PC-9 (cell line): Measurements from ENCODE around the gene MINPP1. TPM values are rescaled to one million over a fixed set of nuclear protein-coding genes. Genes with fewer than 3 reads are reported as not detected.
"Not testable (repeated sequence)": the region's sequence is repeated elsewhere in the genome, so short reads cannot be mapped to it uniquely, and the experiment has no call there.

Source experiments
- Bru-seq: library from RNA; stranded (reverse); fragments of 400-500 nt; gene quantifications from one replicate; lab custom pipeline; 2021; lab: Mats Ljungman, UMichigan
- BruChase-seq, 2 experiments: library from RNA; stranded (reverse); fragments of 400-500 nt; gene quantifications; one replicate each; lab custom pipeline; 2021; lab: Mats Ljungman, UMichigan
- BruUV-seq: library from RNA; stranded (reverse); fragments of 400-500 nt; replicated peaks from 2 replicates; lab custom pipeline; 2021; lab: Mats Ljungman, UMichigan
- CTCF ChIA-PET: fragments of 300-600 bp; sonication (Branson Sonifier 250); formaldehyde crosslinking; loops from one replicate; lab custom pipeline; 2022; ENCODE audit warnings: antibody characterized with exemption; lab: Charles Lee
- POLR2A ChIA-PET: fragments of 300-600 bp; sonication (Branson Sonifier 250); formaldehyde crosslinking; loops from one replicate; lab custom pipeline; 2022; ENCODE audit warnings: antibody characterized with exemption; ENCODE audit not compliant: unreplicated experiment; lab: Charles Lee
- DNase-seq, 2 experiments: peaks; one replicate each; pipeline versions ENCODE4 v3.0.0 to v3.0.0-alpha.2; 2015 to 2022; ENCODE audit warnings: mixed read lengths in 1 of 2
- H2AFZ ChIP-seq: fragments of 200-600 bp; sonication (generic); 2 replicates; pipeline ENCODE4 v1.8.1; 2017; ENCODE audit warnings: antibody characterized with exemption
- H3F3A ChIP-seq: fragments of 200-600 bp; sonication (generic); 2 replicates; pipeline ENCODE4 v1.8.1; 2017; ENCODE audit warnings: antibody characterized with exemption, mild to moderate bottlenecking, low read depth; ENCODE audit not compliant: insufficient read depth
- H3K27ac ChIP-seq: fragments of 200-600 bp; sonication (generic); 2 replicates; pipeline ENCODE4 v1.6.1; 2016; ENCODE audit warnings: mixed run types
- H3K27me3 ChIP-seq: fragments of 200-600 bp; sonication (generic); 2 replicates; pipeline ENCODE4 v1.6.1; 2016; ENCODE audit warnings: low read depth, mixed run types; ENCODE audit not compliant: insufficient read depth
- H3K36me3 ChIP-seq: fragments of 200-600 bp; sonication (generic); 2 replicates; pipeline ENCODE4 v1.6.1; 2016; ENCODE audit warnings: low read depth, mixed run types
- H3K4me1 ChIP-seq: fragments of 200-600 bp; sonication (generic); replicated peaks from 2 replicates; pipeline ENCODE4 v1.6.1; 2016; ENCODE audit warnings: mixed run types; ENCODE audit not compliant: insufficient read depth
- H3K4me2 ChIP-seq: fragments of 200-600 bp; sonication (generic); 2 replicates; pipeline ENCODE4 v1.6.1; 2017; ENCODE audit warnings: mixed run types
- H3K4me3 ChIP-seq: fragments of 200-600 bp; sonication (generic); 2 replicates; pipeline ENCODE4 v1.6.1; 2016; ENCODE audit warnings: mixed run types
- H3K79me2 ChIP-seq: fragments of 200-600 bp; sonication (generic); 2 replicates; pipeline ENCODE4 v1.6.1; 2017; ENCODE audit warnings: low read depth, mixed run types
- H3K9me2 ChIP-seq: fragments of 200-600 bp; sonication (generic); 2 replicates; pipeline ENCODE4 v1.8.1; 2017; ENCODE audit warnings: mild to moderate bottlenecking; ENCODE audit not compliant: insufficient read depth
- H3K9me3 ChIP-seq: fragments of 200-600 bp; sonication (generic); 2 replicates; pipeline ENCODE4 v1.8.1; 2016; ENCODE audit warnings: low read depth; ENCODE audit not compliant: insufficient read depth
- H4K20me1 ChIP-seq: fragments of 200-600 bp; sonication (generic); 2 replicates; pipeline ENCODE4 v1.8.1; 2017; ENCODE audit not compliant: insufficient read depth
- CTCF ChIP-seq: fragments of 200-600 bp; sonication (generic); conservative IDR thresholded peaks from 2 replicates; pipeline ENCODE4 v1.6.1; 2017; ENCODE audit warnings: mixed run types, antibody characterized with exemption, mild to moderate bottlenecking, moderate library complexity
- EZH2 ChIP-seq: fragments of 200-600 bp; sonication (generic); IDR thresholded peaks from 2 replicates; pipeline ENCODE4 v1.8.0; 2017; ENCODE audit warnings: antibody characterized with exemption, low read depth
- intact Hi-C: fragments of 100-400 bp; cut with micrococcal nuclease; formaldehyde crosslinking; loops from one replicate; pipeline ENCODE4 v1.10.0; 2022; ENCODE audit not compliant: unreplicated experiment
- long read RNA-seq: library from polyadenylated mRNA; stranded (forward); transcript quantifications from one replicate; pipeline ENCODE4 v2.0.0, GENCODE V29; 2022
- total RNA-seq: library from RNA; stranded (reverse); gene quantifications from 2 replicates; pipeline ENCODE4 v1.2.3, GENCODE V29; 2021

MINPP1 gene
- 14.4 and 17.0 TPM in 2 replicates for total RNA-seq
- Bru-seq, nascent RNA: percentile 62 among the genes with signal in this experiment
- percentile 60 among the genes with signal in this experiment for BruChase-seq, experiment 1, labeled RNA remaining after a 2-hour chase
- percentile 58 among the genes with signal in this experiment for BruChase-seq, experiment 2, labeled RNA remaining after a 6-hour chase
- long read RNA-seq, transcript MINPP1-202 (5 exons, 2,415 nt): major isoform, 56 of 59 reads
- long read RNA-seq, partial matches to known transcripts: 2 of 59 reads
- long read RNA-seq, other reads (novel, unspliced or antisense): 1 of 59 reads

- no peaks in the 10 kb centered on the region for H3K9me2 ChIP-seq
- TF ChIP-seq CTCF (no peak), EZH2 (no peak)
- H3K4me3 ChIP-seq: peak within 1 kb of the TSS; percentile 92
- H3K27me3 ChIP-seq: no peaks in the 10 kb centered on the region
- peak within 1 kb of the TSS; percentile 99 for H2AFZ ChIP-seq
- intact Hi-C loops: no loop called here
- H3K4me1 ChIP-seq: peaks cover 24% of the 10 kb centered on the region
- ChIA-PET POLR2A (interaction anchor here (0.6 kb wide), 1 partner anchor 171 kb away, joined by 3 read pairs; no protein-coding TSS in a partner anchor), CTCF (interaction anchor here (0.6 kb wide), 1 partner anchor 975 kb away, joined by 3 read pairs; no protein-coding TSS in a partner anchor)
- H3K9me3 ChIP-seq: no peaks in the 10 kb centered on the region
- H4K20me1 ChIP-seq: no peaks in the 10 kb centered on the region; the same call in 1 of the 2 replicates
- peak within 1 kb of the TSS; percentile 95 for H3K4me2 ChIP-seq
- H3K27ac ChIP-seq: peak within 1 kb of the TSS; percentile 35; the same call in 1 of the 2 replicates
- no TSS peak for BruUV-seq
- DNase-seq: peak; percentile 60 to 72
- H3K36me3 ChIP-seq: peaks cover 8% of the 10 kb centered on the region; the same call in 1 of the 2 replicates
- peaks cover 35% of the 10 kb centered on the region for H3K79me2 ChIP-seq
- peaks cover 4% of the 10 kb centered on the region; the same call in 1 of the 2 replicates for H3F3A ChIP-seq
Measured at GRCh38 chr10:87504640-87505365, at the start of gene MINPP1. Gene MINPP1 (plus strand): TSS chr10:87504893. CDS start chr10:87504916, 23 bp downstream.

- H3K27me3 ChIP-seq, H4K20me1 ChIP-seq, H3K9me3 ChIP-seq, H2AFZ ChIP-seq, H3K4me3 ChIP-seq, H3K4me1 ChIP-seq, H3K36me3 ChIP-seq, POLR2A ChIA-PET, H3K9me2 ChIP-seq, H3F3A ChIP-seq, H3K4me2 ChIP-seq, BruUV-seq, DNase-seq, H3K27ac ChIP-seq, CTCF ChIA-PET, H3K79me2 ChIP-seq, intact Hi-C loops: not testable (repeated sequence)
Measured at GRCh38 chr10:87456586-87457220, 48.0 kb upstream of the MINPP1 start.

- H3K36me3 ChIP-seq, H3K4me3 ChIP-seq, H3K9me2 ChIP-seq, H3F3A ChIP-seq, CTCF ChIA-PET, DNase-seq, H3K27me3 ChIP-seq, intact Hi-C loops, BruUV-seq, H3K4me1 ChIP-seq, POLR2A ChIA-PET, H3K9me3 ChIP-seq, H3K27ac ChIP-seq, H4K20me1 ChIP-seq, H3K79me2 ChIP-seq, H3K4me2 ChIP-seq, H2AFZ ChIP-seq: not testable (repeated sequence)
Measured at GRCh38 chr10:87461751-87462150, 42.9 kb upstream of the MINPP1 start.

- H3K4me2 ChIP-seq, H3K4me3 ChIP-seq, intact Hi-C loops, H3K36me3 ChIP-seq, H3K79me2 ChIP-seq, H4K20me1 ChIP-seq, DNase-seq, H3K9me2 ChIP-seq, H3K9me3 ChIP-seq, H3K27ac ChIP-seq, H3K4me1 ChIP-seq, CTCF ChIA-PET, POLR2A ChIA-PET, H3K27me3 ChIP-seq, BruUV-seq, H2AFZ ChIP-seq, H3F3A ChIP-seq: not testable (repeated sequence)
Measured at GRCh38 chr10:87466849-87467248, 37.8 kb upstream of the MINPP1 start.

- H2AFZ ChIP-seq, H3F3A ChIP-seq, H4K20me1 ChIP-seq, H3K36me3 ChIP-seq, H3K27me3 ChIP-seq, H3K27ac ChIP-seq, H3K9me3 ChIP-seq, H3K4me3 ChIP-seq, H3K9me2 ChIP-seq, POLR2A ChIA-PET, intact Hi-C loops, CTCF ChIA-PET, H3K79me2 ChIP-seq, H3K4me2 ChIP-seq, H3K4me1 ChIP-seq, BruUV-seq: not testable (repeated sequence)
- peak in 1 of 2 experiments; percentile 71 for DNase-seq
Measured at GRCh38 chr10:87488733-87489132, 16.0 kb upstream of the MINPP1 start.

- BruUV-seq, H3F3A ChIP-seq, H3K4me3 ChIP-seq, DNase-seq, H4K20me1 ChIP-seq, H3K9me2 ChIP-seq, H3K9me3 ChIP-seq, POLR2A ChIA-PET, H3K79me2 ChIP-seq, H3K36me3 ChIP-seq, H2AFZ ChIP-seq, H3K4me1 ChIP-seq, H3K4me2 ChIP-seq, H3K27me3 ChIP-seq, intact Hi-C loops, H3K27ac ChIP-seq, CTCF ChIA-PET: not testable (repeated sequence)
Measured at GRCh38 chr10:87490285-87490684, 14.4 kb upstream of the MINPP1 start.
